Loucy (cell line): Measurements from ENCODE around the gene CTNNAL1.
"Not testable (repeated sequence)": the region's sequence is repeated elsewhere in the genome, so short reads cannot be mapped to it uniquely, and the experiment has no call there.

Source experiments
- H2AFZ ChIP-seq: fragments of 200-600 bp; sonication (generic); 2 replicates; pipeline ENCODE4 v1.6.0; 2016; ENCODE audit warnings: antibody characterized with exemption, mild to moderate bottlenecking, low read length, moderate library complexity
- H3F3A ChIP-seq: fragments of 200-600 bp; 2 replicates; pipeline ENCODE4 v1.6.0; 2016; ENCODE audit warnings: antibody characterized with exemption, low read depth, mild to moderate bottlenecking
- H3K27me3 ChIP-seq: fragments of 200-600 bp; sonication (generic); 2 replicates; pipeline ENCODE4 v1.6.1; 2014; ENCODE audit warnings: low read length, mild to moderate bottlenecking; ENCODE audit not compliant: insufficient read depth, poor library complexity, severe bottlenecking
- H3K36me3 ChIP-seq: fragments of 200-600 bp; sonication (generic); 2 replicates; pipeline ENCODE4 v1.6.1; 2016; ENCODE audit warnings: low read length; ENCODE audit not compliant: insufficient read depth
- H3K4me1 ChIP-seq: fragments of 200-600 bp; sonication (generic); 2 replicates; pipeline ENCODE4 v1.5.1; 2014; ENCODE audit warnings: low read length, mild to moderate bottlenecking; ENCODE audit not compliant: insufficient read depth, poor library complexity, severe bottlenecking
- H3K4me2 ChIP-seq: fragments of 200-600 bp; sonication (generic); 2 replicates; pipeline ENCODE4 v1.6.0; 2014; ENCODE audit warnings: antibody characterized with exemption, low read length, low read depth, mild to moderate bottlenecking; ENCODE audit not compliant: poor library complexity, severe bottlenecking
- H3K4me3 ChIP-seq: fragments of 200-600 bp; sonication (generic); 2 replicates; pipeline ENCODE4 v1.5.1; 2014; ENCODE audit warnings: low read length, mild to moderate bottlenecking, mixed read lengths; ENCODE audit not compliant: poor library complexity, severe bottlenecking
- H3K79me2 ChIP-seq: fragments of 200-600 bp; sonication (generic); 2 replicates; pipeline ENCODE4 v1.6.1; 2014; ENCODE audit warnings: low read length; ENCODE audit not compliant: insufficient read depth
- H3K9ac ChIP-seq: fragments of 200-600 bp; sonication (generic); 2 replicates; pipeline ENCODE4 v1.6.0; 2014; ENCODE audit warnings: mild to moderate bottlenecking, low read depth, low read length, moderate library complexity; ENCODE audit not compliant: poor library complexity, severe bottlenecking
- H3K9me2 ChIP-seq: fragments of 200-600 bp; sonication (generic); replicated peaks from 2 replicates; pipeline ENCODE4 v1.6.1; 2016; ENCODE audit warnings: low read depth, low read length, mixed read lengths
- H3K9me3 ChIP-seq: fragments of 200-600 bp; sonication (generic); 2 replicates; pipeline ENCODE4 v1.6.1; 2014; ENCODE audit warnings: mild to moderate bottlenecking, antibody characterized with exemption, low read length, low read depth; ENCODE audit not compliant: insufficient read depth
- H4K20me1 ChIP-seq: fragments of 200-600 bp; sonication (generic); 2 replicates; pipeline ENCODE4 v1.6.0; 2014; ENCODE audit warnings: antibody characterized with exemption, low read length, mild to moderate bottlenecking; ENCODE audit not compliant: insufficient read depth, poor library complexity, severe bottlenecking
- CTCF ChIP-seq: fragments of 200-600 bp; sonication (generic); conservative IDR thresholded peaks from 2 replicates; pipeline ENCODE4 v1.5.1; 2014; ENCODE audit warnings: mild to moderate bottlenecking, antibody characterized with exemption, low read length
- EZH2phosphoT487 ChIP-seq: fragments of 200-600 bp; IDR thresholded peaks from 2 replicates; pipeline ENCODE4 v1.6.1; 2018; ENCODE audit warnings: antibody characterized with exemption, mild to moderate bottlenecking, moderate library complexity, borderline replicate concordance

The CTNNAL1 gene

GRCh38 chr9:108928386-108928785 is 84.9 kb downstream of the CTNNAL1 start:
- Histone ChIP-seq H3K36me3 (peaks cover 46% of the 10 kb centered on the region; the same call in 1 of the 2 replicates), H3F3A (no peaks in the 10 kb centered on the region)

GRCh38 chr9:108924466-108924865 is 88.8 kb downstream of the CTNNAL1 start:
- H3K27me3 ChIP-seq = no peaks in the 10 kb centered on the region
- H3K9me3 ChIP-seq = no peaks in the 10 kb centered on the region
- H3F3A ChIP-seq = no peaks in the 10 kb centered on the region
- H3K9ac ChIP-seq = no peak overlapping the region
- no peak for TF ChIP-seq CTCF
- H3K79me2 ChIP-seq = no peaks in the 10 kb centered on the region
- no peak overlapping the region for H3K4me3 ChIP-seq
- peaks cover 84% of the 10 kb centered on the region; the same call in 1 of the 2 replicates for H3K36me3 ChIP-seq
- no peaks in the 10 kb centered on the region for H4K20me1 ChIP-seq
- H3K9me2 ChIP-seq = no peaks in the 10 kb centered on the region
- no peak overlapping the region for H3K4me2 ChIP-seq
- peaks cover 5% of the 10 kb centered on the region for H3K4me1 ChIP-seq
- H2AFZ ChIP-seq = no peak overlapping the region

More at GRCh38 chr9:108928386-108928785, 84.9 kb downstream of the CTNNAL1 start:
- peaks cover 4% of the 10 kb centered on the region for H4K20me1 ChIP-seq
- H3K27me3 ChIP-seq = no peaks in the 10 kb centered on the region
- peaks cover 25% of the 10 kb centered on the region for H3K79me2 ChIP-seq
- no peak overlapping the region for H2AFZ ChIP-seq
- no peaks in the 10 kb centered on the region for H3K9me2 ChIP-seq
- no peak overlapping the region for H3K4me3 ChIP-seq
- H3K9me3 ChIP-seq = no peaks in the 10 kb centered on the region
- H3K4me2 ChIP-seq = peak overlapping the region; percentile 19
- H3K4me1 ChIP-seq = peaks cover 20% of the 10 kb centered on the region
- TF ChIP-seq CTCF (no peak), EZH2phosphoT487 (no peak)
- H3K9ac ChIP-seq = no peak overlapping the region

- no peaks in the 10 kb centered on the region for H3K9me2 ChIP-seq
- H4K20me1 ChIP-seq = no peaks in the 10 kb centered on the region
- no peaks in the 10 kb centered on the region for H3K27me3 ChIP-seq
- no peak overlapping the region for H3K4me2 ChIP-seq
- H3K4me3 ChIP-seq = no peak overlapping the region
- H3F3A ChIP-seq = no peaks in the 10 kb centered on the region
- H3K9ac ChIP-seq = no peak overlapping the region
- no peaks in the 10 kb centered on the region for H3K9me3 ChIP-seq
- TF ChIP-seq EZH2phosphoT487 (no peak), CTCF (no peak)
- no peak overlapping the region for H2AFZ ChIP-seq
- H3K79me2 ChIP-seq = no peaks in the 10 kb centered on the region
- H3K36me3 ChIP-seq = peaks cover 82% of the 10 kb centered on the region; the same call in 1 of the 2 replicates
- no peaks in the 10 kb centered on the region for H3K4me1 ChIP-seq
These were observed 92.1 kb downstream of the CTNNAL1 start for GRCh38 chr9:108921200-108921599.

GRCh38 chr9:108920401-108920800 is 92.9 kb downstream of the CTNNAL1 start:
- not testable (repeated sequence) for H3K9me3 ChIP-seq, H3K9me2 ChIP-seq, H3F3A ChIP-seq, H3K27me3 ChIP-seq, H3K4me2 ChIP-seq, H3K4me1 ChIP-seq, H2AFZ ChIP-seq, H3K9ac ChIP-seq, H3K4me3 ChIP-seq, H3K79me2 ChIP-seq, H4K20me1 ChIP-seq
- H3K36me3 ChIP-seq = peaks cover 82% of the 10 kb centered on the region; the same call in 1 of the 2 replicates
